GM20000 (cell line): ENCODE measurements around the gene LSM12.
"Not testable (repeated sequence)": the region's sequence is repeated elsewhere in the genome, so short reads cannot be mapped to it uniquely, and the experiment has no call there.

Experiments
- DNase-seq: peaks from one replicate; pipeline ENCODE4 v3.0.0; 2012; ENCODE audit warnings: low spot score
- TF ChIP-seq, protein P1 (sequence below): IDR thresholded peaks from 2 replicates; pipeline ENCODE4 v1.5.1; 2012; ENCODE audit warnings: mild to moderate bottlenecking, control low read depth; ENCODE audit errors: extremely low read depth, missing control alignments

LSM12 gene

DNA sequence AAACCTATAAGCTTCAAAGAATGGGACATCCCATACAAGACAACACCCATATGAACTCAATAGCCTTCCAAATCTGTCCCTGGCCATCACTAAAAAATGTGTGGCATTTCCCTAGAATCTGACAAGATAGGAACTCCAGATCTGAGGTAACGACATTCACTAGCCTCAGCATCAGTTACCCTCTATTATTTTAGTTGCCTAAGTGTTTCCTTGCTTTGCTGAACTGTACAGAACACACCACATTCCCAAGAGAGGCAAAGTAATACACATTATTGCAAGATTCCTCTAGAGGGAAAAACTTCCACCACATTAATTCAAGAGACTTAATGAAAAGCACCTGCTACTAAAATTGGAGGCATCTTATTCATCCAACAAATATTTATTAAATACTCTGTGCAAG is 5.0 kb downstream of the LSM12 start:
- no peak for DNase-seq
- TF ChIP-seq, protein P1, sequence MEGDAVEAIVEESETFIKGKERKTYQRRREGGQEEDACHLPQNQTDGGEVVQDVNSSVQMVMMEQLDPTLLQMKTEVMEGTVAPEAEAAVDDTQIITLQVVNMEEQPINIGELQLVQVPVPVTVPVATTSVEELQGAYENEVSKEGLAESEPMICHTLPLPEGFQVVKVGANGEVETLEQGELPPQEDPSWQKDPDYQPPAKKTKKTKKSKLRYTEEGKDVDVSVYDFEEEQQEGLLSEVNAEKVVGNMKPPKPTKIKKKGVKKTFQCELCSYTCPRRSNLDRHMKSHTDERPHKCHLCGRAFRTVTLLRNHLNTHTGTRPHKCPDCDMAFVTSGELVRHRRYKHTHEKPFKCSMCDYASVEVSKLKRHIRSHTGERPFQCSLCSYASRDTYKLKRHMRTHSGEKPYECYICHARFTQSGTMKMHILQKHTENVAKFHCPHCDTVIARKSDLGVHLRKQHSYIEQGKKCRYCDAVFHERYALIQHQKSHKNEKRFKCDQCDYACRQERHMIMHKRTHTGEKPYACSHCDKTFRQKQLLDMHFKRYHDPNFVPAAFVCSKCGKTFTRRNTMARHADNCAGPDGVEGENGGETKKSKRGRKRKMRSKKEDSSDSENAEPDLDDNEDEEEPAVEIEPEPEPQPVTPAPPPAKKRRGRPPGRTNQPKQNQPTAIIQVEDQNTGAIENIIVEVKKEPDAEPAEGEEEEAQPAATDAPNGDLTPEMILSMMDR, result no peak

DNA sequence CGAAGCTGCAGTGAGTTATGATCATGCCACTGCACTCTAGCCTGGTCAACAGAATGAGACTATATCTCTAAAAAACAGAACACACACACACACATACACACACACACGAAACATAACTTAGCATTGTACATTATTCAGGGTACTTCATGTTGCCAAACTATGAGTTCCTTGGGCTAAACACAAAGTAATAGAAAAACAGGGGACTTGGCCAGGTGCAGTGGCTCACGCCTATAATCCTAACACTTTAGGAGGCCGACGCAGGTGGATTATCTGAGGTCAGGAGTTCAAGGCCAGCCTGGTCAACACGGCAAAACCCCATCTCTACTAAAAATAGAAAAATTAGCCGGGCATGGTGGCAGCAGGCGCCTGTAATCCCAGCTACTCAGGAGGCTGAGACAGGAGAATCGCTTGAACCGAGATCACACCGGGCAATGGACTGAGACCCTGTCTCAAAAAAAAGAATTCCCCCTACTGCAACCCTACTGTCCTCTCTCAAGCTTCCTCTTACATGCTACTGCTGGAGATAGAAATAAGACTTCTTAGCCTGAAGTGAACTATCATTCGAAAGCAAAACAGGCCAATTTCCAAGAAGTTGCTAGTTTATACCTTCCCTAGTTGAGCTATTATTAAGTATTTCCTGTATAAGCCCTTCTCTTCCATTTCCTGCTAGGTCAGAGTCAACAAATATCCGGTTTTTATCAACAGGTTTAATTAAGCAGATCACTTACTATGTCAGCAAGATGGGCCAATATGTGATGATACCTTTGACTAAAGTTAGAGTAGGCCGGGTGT is 7.2 kb downstream of the LSM12 start:
- TF ChIP-seq, protein P1, result no peak
- DNase-seq, result no peak

DNA sequence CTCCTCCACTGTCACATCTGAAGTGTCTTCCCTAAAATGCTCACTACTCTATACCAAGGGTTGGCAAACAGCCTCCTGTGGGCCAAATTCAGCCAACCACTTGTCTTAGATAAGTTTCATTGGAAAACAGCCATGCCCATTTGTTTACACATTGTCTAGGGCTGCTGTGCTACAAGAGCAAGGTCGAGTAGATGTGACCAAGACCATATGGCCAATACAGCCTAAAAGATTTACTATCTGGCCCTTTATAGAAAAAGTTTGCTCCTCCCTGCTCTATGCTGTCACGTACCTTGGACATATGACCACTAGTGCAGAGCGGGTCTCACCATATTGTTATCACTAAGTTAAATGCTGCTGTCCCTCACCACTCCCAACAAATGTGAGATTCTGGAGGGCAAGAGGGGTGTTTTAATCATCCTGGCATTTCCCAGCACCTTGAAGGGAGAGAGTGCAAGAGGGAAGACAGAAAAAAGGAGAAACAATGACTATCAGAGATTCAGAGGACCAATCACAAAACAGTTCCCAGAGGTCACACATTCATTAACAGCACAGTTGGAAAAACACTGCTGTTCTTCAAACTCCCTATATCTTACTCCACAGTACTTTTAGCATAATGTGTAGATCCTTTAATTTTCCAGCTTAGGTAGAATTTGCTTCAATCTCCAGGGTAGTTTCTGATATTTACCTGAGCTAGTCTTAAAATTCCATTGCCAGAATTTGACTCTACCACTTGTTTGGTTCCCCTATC is 13.2 kb downstream of the LSM12 start:
- DNase-seq, result no peak
- TF ChIP-seq, protein P1, result no peak

DNA sequence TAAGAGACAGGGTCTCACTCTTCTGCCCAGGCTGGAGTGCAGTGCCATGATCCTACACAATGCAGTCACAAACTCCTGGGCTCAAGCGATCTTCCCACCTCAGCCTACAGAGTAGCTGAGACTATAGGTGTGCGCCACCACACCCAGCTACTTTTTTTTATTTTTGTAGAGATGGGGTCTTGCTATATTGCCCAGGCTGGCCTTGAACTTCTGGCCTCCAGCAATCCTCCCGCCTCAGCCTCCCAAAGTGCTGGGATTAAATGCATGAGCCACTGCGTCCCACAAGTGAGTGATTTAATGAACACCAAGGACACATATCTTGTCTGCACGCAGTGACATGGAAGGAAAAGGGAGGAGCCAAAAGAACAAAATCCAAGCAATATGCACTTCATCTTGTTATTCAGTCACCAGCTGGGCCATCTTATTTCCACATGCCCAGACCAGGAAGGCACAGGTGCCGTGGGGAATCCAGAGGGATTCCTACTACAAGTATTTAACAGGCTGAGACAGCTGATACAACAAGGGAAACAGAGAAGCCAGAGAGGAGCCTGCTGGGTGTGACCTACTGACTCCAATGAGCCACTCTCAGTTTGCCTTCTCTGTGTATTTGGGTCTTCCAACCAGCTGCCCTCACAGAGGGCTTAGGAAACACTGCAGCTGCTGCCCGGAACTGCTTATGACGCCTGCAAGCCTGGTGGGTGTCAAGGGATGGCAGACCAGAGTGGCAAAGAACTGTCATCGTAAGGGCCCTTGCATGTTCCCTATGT is 17.0 kb downstream of the LSM12 start:
- TF ChIP-seq, protein P1, result no peak
- DNase-seq, result no peak

DNA sequence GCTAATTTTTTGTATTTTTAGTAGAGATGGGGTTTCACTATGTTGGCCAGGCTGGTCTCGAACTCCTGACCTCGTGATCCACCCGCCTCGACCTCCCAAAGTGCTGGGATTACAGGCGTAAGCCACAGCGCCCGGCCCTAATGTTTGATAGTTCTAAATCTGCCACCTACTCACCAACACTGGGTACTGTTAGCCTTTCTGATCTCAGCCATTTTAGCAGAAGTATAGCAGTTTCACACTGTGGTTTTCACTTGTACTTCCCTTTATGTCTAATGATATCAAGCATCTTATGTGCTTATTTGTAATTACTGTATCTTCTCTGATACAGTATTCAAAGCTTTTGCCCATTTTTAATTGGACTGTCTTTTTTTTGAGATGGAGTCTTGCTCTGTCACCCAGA is 19.6 kb downstream of the LSM12 start:
- not testable (repeated sequence) for DNase-seq

DNA sequence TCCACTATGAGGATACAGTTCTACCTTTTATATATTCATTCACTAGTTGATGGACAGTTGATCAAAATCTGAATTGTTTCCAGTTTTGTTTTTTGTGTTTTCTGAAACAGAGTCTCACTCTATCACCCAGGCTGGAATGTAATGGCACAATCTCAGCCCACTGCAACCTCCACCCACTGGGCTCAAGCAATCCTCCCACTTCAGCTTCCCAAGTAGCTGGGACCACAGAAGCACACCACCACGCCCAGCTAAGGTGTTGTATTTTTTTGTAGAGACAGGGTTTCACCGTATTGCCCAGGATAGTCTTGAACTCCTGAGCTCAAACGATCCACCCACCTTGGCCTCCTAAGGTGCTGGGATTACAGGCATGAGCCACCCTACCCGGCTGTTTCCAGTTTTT is 21.0 kb downstream of the LSM12 start:
- no peak for DNase-seq
- TF ChIP-seq, protein P1, result no peak

DNA sequence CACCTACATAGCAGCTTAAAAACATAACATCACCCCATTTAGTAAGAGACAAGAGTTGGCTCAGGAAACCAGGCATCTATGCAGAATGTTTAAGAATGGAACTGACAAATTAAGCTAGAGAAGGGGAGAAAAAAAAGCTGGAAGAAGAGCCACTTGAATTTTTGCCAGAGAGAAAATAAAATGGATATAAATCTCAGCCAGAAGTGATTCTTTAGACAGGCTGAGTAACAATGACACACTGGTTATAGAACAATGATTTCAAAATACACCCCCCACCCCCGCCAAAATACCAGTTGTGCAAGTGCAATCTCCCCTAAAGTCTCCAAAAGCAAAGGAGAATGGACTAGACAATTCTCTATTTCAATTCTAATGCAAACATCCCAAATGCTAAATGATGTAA is 22.4 kb downstream of the LSM12 start:
- DNase-seq, result no peak

More for the DNA sequence above, 22.4 kb downstream of the LSM12 start:
- TF ChIP-seq, protein P1, result no peak
